ENCODE results near the gene ALPK1.
"Not testable (repeated sequence)": the region's sequence is repeated elsewhere in the genome, so short reads cannot be mapped to it uniquely, and the experiment has no call there.

ALPK1 gene

GRCh38 chr4:112377594-112378242 lies 80.5 kb downstream of the ALPK1 start:
- no peak for DNase-seq

- no peak for DNase-seq
Measured at GRCh38 chr4:112378243-112378620, 81.1 kb downstream of the ALPK1 start.

GRCh38 chr4:112378858-112379257 lies 81.7 kb downstream of the ALPK1 start:
- DNase-seq = no peak

GRCh38 chr4:112379306-112379705 lies 82.1 kb downstream of the ALPK1 start:
- DNase-seq = no peak

GRCh38 chr4:112381996-112382692 lies 85.0 kb downstream of the ALPK1 start:
- no peak for DNase-seq

- no peak for DNase-seq
Measured at GRCh38 chr4:112386071-112386470, 88.9 kb downstream of the ALPK1 start.

- no peak for DNase-seq
Measured at GRCh38 chr4:112402098-112402497, 104.9 kb downstream of the ALPK1 start.

GRCh38 chr4:112403101-112403945 lies 106.2 kb downstream of the ALPK1 start:
- DNase-seq = peak in 7 of 51 donors; percentile 0 to 50 (median 27)

- no peak for DNase-seq
Measured at GRCh38 chr4:112410364-112410763, 113.2 kb downstream of the ALPK1 start.

- DNase-seq = no peak
Measured at GRCh38 chr4:112410804-112411203, 113.6 kb downstream of the ALPK1 start.

GRCh38 chr4:112411781-112412550 lies 114.8 kb downstream of the ALPK1 start:
- no peak for DNase-seq

- no peak for DNase-seq
Measured at GRCh38 chr4:112416464-112416863, 119.3 kb downstream of the ALPK1 start.

- DNase-seq = no peak
Measured at GRCh38 chr4:112418092-112418491, 120.9 kb downstream of the ALPK1 start.

- DNase-seq = no peak
Measured at GRCh38 chr4:112421911-112422310, 124.7 kb downstream of the ALPK1 start.

GRCh38 chr4:112422644-112423043 lies 125.5 kb downstream of the ALPK1 start:
- no peak for DNase-seq

- DNase-seq = no peak
Measured at GRCh38 chr4:112423591-112423990, 126.4 kb downstream of the ALPK1 start.

- no peak for DNase-seq
Measured at GRCh38 chr4:112425823-112426222, 128.7 kb downstream of the ALPK1 start.

- no peak for DNase-seq
Measured at GRCh38 chr4:112426416-112426815, 129.2 kb downstream of the ALPK1 start.

- no peak for DNase-seq
Measured at GRCh38 chr4:112431158-112431557, 134.0 kb downstream of the ALPK1 start.

GRCh38 chr4:112436987-112437386 lies 139.8 kb downstream of the ALPK1 start:
- DNase-seq = no peak

- DNase-seq = not testable (repeated sequence)
Measured at GRCh38 chr4:112442226-112442625, 145.1 kb downstream of the ALPK1 start.

Measured in hypothalamus (tissue), 51 donors.